K562 (cell line): ENCODE measurements around the gene KRT76. TPM values are rescaled to one million over a fixed set of nuclear protein-coding genes. Genes with fewer than 3 reads are reported as not detected.

Source experiments
- ATAC-seq: fragments of 200-7000 bp; cut with Tn5 transposase; 3 replicates; pipeline ENCODE4 v1.9.1; 2020; ENCODE audit warnings: moderate library complexity
- BruUV-seq: library from RNA; stranded (reverse); fragments of 400-500 nt; replicated peaks from 2 replicates; lab custom pipeline; 2021; lab: Mats Ljungman, UMichigan
- CTCF ChIA-PET: fragments of 300-600 bp; formaldehyde crosslinking; extraction: SDS; loops from one replicate; lab custom pipeline; 2021; ENCODE audit warnings: low intra/inter-chr PET ratio; lab: Yijun Ruan, JAX
- POLR2A ChIA-PET: fragments of 300-600, 350-650 bp; sonication (Branson Sonifier 250); formaldehyde crosslinking; extraction: SDS; loops from one replicate; lab custom pipeline; 2021; ENCODE audit warnings: antibody characterized with exemption, inconsistent platforms; lab: Yijun Ruan, JAX
- DNase-seq, 4 experiments: peaks; one replicate each; pipeline versions ENCODE4 v3.0.0 to v3.0.0-alpha.2; 2011 to 2018; ENCODE audit warnings: low spot score in 3 of 4, mixed read lengths in 3 of 4; ENCODE audit errors: extremely low read depth in 1 of 4
- FAIRE-seq: peaks from 2 replicates; lab custom pipeline; 2011; peaks lifted over from hg19 to GRCh38; lab: Jason Lieb, UNC
- H2AFZ ChIP-seq: 2 replicates; pipeline ENCODE4 v1.6.0; 2011; ENCODE audit warnings: low read depth, low read length, control low read depth, inconsistent platforms
- H3K27ac ChIP-seq: fragments of 200-600 bp; 3 replicates; pipeline ENCODE4 v1.8.0; 2011; ENCODE audit warnings: low read depth, mild to moderate bottlenecking, control low read depth, inconsistent platforms, low read length, moderate library complexity, mixed read lengths; ENCODE audit errors: extremely low read depth
- H3K27me3 ChIP-seq, 2 experiments: fragments of 300-600 bp in 1 of 2; 2 replicates in 1 of 2; 3 replicates in 1 of 2; pipeline versions ENCODE4 v1.6.0 to v1.8.0; 2011; ENCODE audit warnings: inconsistent platforms in 2 of 2, low read length in 2 of 2, mild to moderate bottlenecking in 1 of 2, mixed read lengths in 1 of 2, moderate library complexity in 1 of 2; ENCODE audit not compliant: control insufficient read depth in 2 of 2, insufficient read depth in 2 of 2
- H3K36me3 ChIP-seq: fragments of 300-600 bp; 3 replicates; pipeline ENCODE4 v1.8.0; 2011; ENCODE audit warnings: mild to moderate bottlenecking, low read length, inconsistent platforms; ENCODE audit not compliant: control insufficient read depth, insufficient read depth
- H3K4me1 ChIP-seq, 2 experiments: fragments of 200-600 bp in 1 of 2; replicated peaks in 1 of 2; 2 replicates in 1 of 2; 3 replicates in 1 of 2; pipeline versions ENCODE4 v1.5.1 to v1.8.0; 2011; ENCODE audit warnings: inconsistent platforms in 2 of 2, low read length in 2 of 2, mild to moderate bottlenecking in 1 of 2, mixed read lengths in 1 of 2, moderate library complexity in 1 of 2; ENCODE audit not compliant: control insufficient read depth in 2 of 2, insufficient read depth in 2 of 2
- H3K4me2 ChIP-seq: 2 replicates; pipeline ENCODE4 v1.6.1; 2011; ENCODE audit warnings: low read length, control low read depth, inconsistent platforms, mixed read lengths; ENCODE audit not compliant: insufficient read depth
- H3K4me3 ChIP-seq: fragments of 200-600 bp; sonication (generic), shearing (Covaris generic); 2 replicates; pipeline ENCODE4 v1.5.1; 2016; ENCODE audit warnings: control low read depth, inconsistent platforms
- H3K79me2 ChIP-seq: fragments of 200-600 bp; 3 replicates; pipeline ENCODE4 v1.8.0; 2011; ENCODE audit warnings: low read length, inconsistent platforms; ENCODE audit not compliant: control insufficient read depth, insufficient read depth
- H3K9ac ChIP-seq, 2 experiments: 2 replicates each; pipeline versions ENCODE4 v1.6.0 to v1.6.1; 2011; ENCODE audit warnings: low read depth in 2 of 2, low read length in 2 of 2, control low read depth in 1 of 2, inconsistent platforms in 1 of 2, mild to moderate bottlenecking in 1 of 2, mixed read lengths in 1 of 2; ENCODE audit not compliant: insufficient read depth in 1 of 2
- H3K9me1 ChIP-seq: one replicate; pipeline ENCODE4 v1.6.0; 2011; ENCODE audit warnings: inconsistent platforms, mild to moderate bottlenecking, low read length, moderate library complexity; ENCODE audit not compliant: control insufficient read depth, insufficient read depth
- H3K9me3 ChIP-seq: replicated peaks from 2 replicates; pipeline ENCODE4 v1.5.1; 2011; ENCODE audit warnings: low read depth, low read length, inconsistent platforms; ENCODE audit not compliant: control insufficient read depth, insufficient read depth
- H4K20me1 ChIP-seq: replicated peaks from 2 replicates; pipeline ENCODE4 v1.6.1; 2011; ENCODE audit warnings: low read length, inconsistent platforms, mixed read lengths; ENCODE audit not compliant: control insufficient read depth, insufficient read depth
- ATF6 ChIP-seq: sonication (generic); formaldehyde crosslinking; IDR thresholded peaks from 2 replicates; pipeline ENCODE4 v1.4.0; 2020; ENCODE audit warnings: mild to moderate bottlenecking, missing genetic modification reagents
- HMGN3 ChIP-seq: IDR thresholded peaks from 2 replicates; pipeline ENCODE4 v1.6.1; 2011; ENCODE audit warnings: borderline replicate concordance, low read depth, mild to moderate bottlenecking, mixed read lengths, low read length; ENCODE audit not compliant: insufficient read length; ENCODE audit errors: extremely low read depth
- NR2C2 ChIP-seq, 2 experiments: fragments of 200-800 bp in 1 of 2; sonication (Bioruptor generic) in 1 of 2; sonication (generic) in 1 of 2; formaldehyde crosslinking in 1 of 2; IDR thresholded peaks; 2 replicates each; pipeline versions ENCODE4 v1.6.1 to v1.8.0; 2016 to 2022; ENCODE audit warnings: mild to moderate bottlenecking in 1 of 2, missing compliant biosample characterization in 1 of 2, missing genetic modification characterization in 1 of 2, missing genetic modification reagents in 1 of 2
- ZFP36 ChIP-seq: fragments of 150-350 bp; IDR thresholded peaks from 2 replicates; pipeline ENCODE4 v1.6.1; 2018; ENCODE audit warnings: low read length, low read depth; ENCODE audit not compliant: partially characterized antibody
- WGBS: fragments of 100-300 bp; shearing (Covaris generic); methylation state at CpG from one replicate; pipeline ENCODE4 v1.1.6; 2016; ENCODE audit warnings: low coverage, mixed read lengths; ENCODE audit not compliant: insufficient coverage; ENCODE audit errors: missing lambda C conversion rate; 5-methylcytosine and 5-hydroxymethylcytosine counted together
- in situ Hi-C: fragments of 300-500 bp; cut with MboI; formaldehyde crosslinking; loops from 4 replicates; pipeline ENCODE4 v1.15.0; 2018; ENCODE audit warnings: inconsistent platforms, mixed read lengths
- intact Hi-C: fragments of 100-400 bp; cut with micrococcal nuclease; formaldehyde crosslinking; loops from 2 replicates; pipeline ENCODE4 v1.14.2; 2022
- polyA plus RNA-seq, 8 experiments: library from polyadenylated mRNA; depleted of rRNA in 4 of 8; stranded (reverse) in 5 of 8; unstranded in 3 of 8; fragments of >200 nt; fragmentation: Nextera tagmentation in 2 of 8; fragmentation: Illumina TruSeq in 1 of 8; extraction: Ambion mirVana in 2 of 8; extraction: Trizol in 1 of 8; gene quantifications; 2 replicates each; pipeline versions ENCODE4 v1.2.1 to v1.2.3, GENCODE V29; 2011 to 2014; ENCODE audit warnings: inconsistent platforms in 1 of 8, missing spikeins in 1 of 8
- total RNA-seq, 7 experiments: library from RNA; depleted of rRNA in 6 of 7; stranded (reverse); fragments of >200 nt in 6 of 7; fragmentation: Illumina TruSeq in 2 of 7; extraction: Trizol in 2 of 7; gene quantifications; 2 replicates each; pipeline versions ENCODE4 v1.2.1 to v1.2.3, GENCODE V29; 2011 to 2021; ENCODE audit warnings: low replicate concordance in 1 of 7

Gene KRT76
- total and polyA plus RNA-seq, 9 of the 15 experiments (the other 6 are each of a cell fraction or from before 2014, with no cell fraction given), result not detected

DNA sequence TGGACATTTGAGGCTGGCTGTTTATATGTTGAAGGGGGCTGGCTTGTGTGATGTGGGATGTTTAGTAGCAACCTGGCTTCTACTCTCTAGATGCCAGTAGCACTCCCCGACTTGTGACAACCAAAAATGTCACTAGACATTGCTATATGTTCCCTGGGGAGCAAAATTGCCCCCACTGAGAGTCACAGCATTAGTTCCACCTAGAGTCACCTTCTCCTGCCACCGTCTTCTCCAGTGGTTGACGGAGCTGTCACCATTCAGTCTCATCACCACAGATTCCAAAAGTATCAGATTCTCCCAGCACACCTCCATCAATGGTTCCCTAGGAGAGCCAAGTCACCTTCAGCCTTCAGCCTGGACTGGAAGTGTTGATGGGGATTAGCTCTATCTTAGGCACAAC, 7.8 kb upstream of the KRT76 start:
- intact Hi-C loops, result no loop called here
- no peak overlapping the region for H3K9ac ChIP-seq
- no peak overlapping the region for H2AFZ ChIP-seq
- no TSS peak for BruUV-seq
- DNase-seq (no peak), FAIRE-seq (no peak), ATAC-seq (no peak)
- peaks cover 17 to 28% of the 10 kb centered on the region in 2 experiments; a peak in 4 of 5 replicates for H3K27me3 ChIP-seq
- in situ Hi-C loops, result no loop called here
- no peaks in the 10 kb centered on the region for H3K9me1 ChIP-seq
- H3K79me2 ChIP-seq, result no peaks in the 10 kb centered on the region
- H3K4me2 ChIP-seq, result no peak overlapping the region
- no peak for TF ChIP-seq ATF6
- no peak for TF ChIP-seq HMGN3
- no peak for TF ChIP-seq NR2C2 (CRISPR knock-in tag; IDR thresholded peaks at IDR 0.05)
- TF ChIP-seq NR2C2 (tag; IDR thresholded peaks at IDR 0.05), result no peak
- TF ChIP-seq ZFP36, result no peak
- H3K27ac ChIP-seq, result no peak overlapping the region
- peaks cover 0 to 5% of the 10 kb centered on the region in 2 experiments; a peak in 2 of 5 replicates for H3K4me1 ChIP-seq
- ChIA-PET CTCF (no interaction called here), POLR2A (no interaction called here)
- no peaks in the 10 kb centered on the region for H4K20me1 ChIP-seq
- H3K9me3 ChIP-seq, result no peaks in the 10 kb centered on the region
- WGBS, result 0% methylated on average over 3 of the region's 3 CpGs
- H3K36me3 ChIP-seq, result no peaks in the 10 kb centered on the region
- no peak overlapping the region for H3K4me3 ChIP-seq
